OCI-LY7 (cell line): Measurements from ENCODE around the gene EGFLAM. TPM values are rescaled to one million over a fixed set of nuclear protein-coding genes. Genes with fewer than 3 reads are reported as not detected.

ENCODE experiments used
- BruUV-seq: library from RNA; stranded (reverse); fragments of 400-500 nt; replicated peaks from 2 replicates; lab custom pipeline; 2021; lab: Mats Ljungman, UMichigan
- CTCF ChIA-PET: fragments of 300-600 bp; sonication (Branson Sonifier 250); formaldehyde crosslinking; loops from one replicate; lab custom pipeline; 2022; ENCODE audit warnings: antibody characterized with exemption; ENCODE audit not compliant: unreplicated experiment; lab: Charles Lee
- POLR2A ChIA-PET: fragments of 300-600 bp; sonication (Branson Sonifier 250); formaldehyde crosslinking; loops from one replicate; lab custom pipeline; 2022; ENCODE audit warnings: antibody characterized with exemption; lab: Charles Lee
- DNase-seq: peaks from one replicate; pipeline ENCODE4 v3.0.0-alpha.2; 2015; ENCODE audit warnings: low spot score
- H2AFZ ChIP-seq: fragments of 200-600 bp; sonication (generic), shearing (Covaris generic); 2 replicates; pipeline ENCODE4 v1.6.1; 2014; ENCODE audit warnings: mild to moderate bottlenecking, antibody characterized with exemption, low read length, moderate library complexity
- H3K27ac ChIP-seq: fragments of 200-600 bp; sonication (generic); 2 replicates; pipeline ENCODE4 v1.5.1; 2014; ENCODE audit warnings: mixed run types, low read depth, mild to moderate bottlenecking, moderate library complexity, low read length, inconsistent platforms; ENCODE audit not compliant: poor library complexity, severe bottlenecking
- H3K36me3 ChIP-seq: fragments of 200-600 bp; sonication (generic); 2 replicates; pipeline ENCODE4 v1.6.1; 2014; ENCODE audit warnings: mild to moderate bottlenecking, antibody characterized with exemption, low read length, moderate library complexity, mixed read lengths; ENCODE audit not compliant: insufficient read depth
- H3K4me1 ChIP-seq: fragments of 200-600 bp; sonication (generic); 2 replicates; pipeline ENCODE4 v1.5.1; 2014; ENCODE audit warnings: mild to moderate bottlenecking, low read length; ENCODE audit not compliant: insufficient read depth, poor library complexity, severe bottlenecking
- H3K4me2 ChIP-seq: fragments of 200-600 bp; sonication (generic); 2 replicates; pipeline ENCODE4 v1.6.1; 2014; ENCODE audit warnings: mild to moderate bottlenecking, low read length
- H3K4me3 ChIP-seq: fragments of 200-600 bp; sonication (generic); 2 replicates; pipeline ENCODE4 v1.5.1; 2014; ENCODE audit warnings: mild to moderate bottlenecking, low read depth, low read length; ENCODE audit not compliant: poor library complexity, severe bottlenecking
- H3K79me2 ChIP-seq: fragments of 200-600 bp; sonication (generic); 2 replicates; pipeline ENCODE4 v1.6.1; 2016; ENCODE audit warnings: low read depth, mild to moderate bottlenecking, low read length, moderate library complexity, mixed read lengths; ENCODE audit not compliant: insufficient read depth
- H3K9me2 ChIP-seq: fragments of 200-600 bp; sonication (generic); 2 replicates; pipeline ENCODE4 v1.6.1; 2016; ENCODE audit warnings: mild to moderate bottlenecking, low read length, mixed read lengths; ENCODE audit not compliant: insufficient read depth
- H3K9me3 ChIP-seq: fragments of 200-600 bp; sonication (generic); 2 replicates; pipeline ENCODE4 v1.6.1; 2014; ENCODE audit warnings: mild to moderate bottlenecking, mixed run types, low read length, mixed read lengths
- H4K20me1 ChIP-seq: fragments of 200-600 bp; sonication (generic); 2 replicates; pipeline ENCODE4 v1.6.1; 2014; ENCODE audit warnings: mild to moderate bottlenecking, antibody characterized with exemption, low read length, moderate library complexity, mixed read lengths; ENCODE audit not compliant: insufficient read depth
- CTCF ChIP-seq: fragments of 200-600 bp; sonication (generic); conservative IDR thresholded peaks from 2 replicates; pipeline ENCODE4 v1.5.1; 2014; ENCODE audit warnings: mild to moderate bottlenecking, antibody characterized with exemption, low read length, moderate library complexity, mixed read lengths
- EZH2phosphoT487 ChIP-seq: fragments of 200-600 bp; sonication (generic); IDR thresholded peaks from 2 replicates; pipeline ENCODE4 v1.6.1; 2018; ENCODE audit warnings: low read depth, borderline replicate concordance, mild to moderate bottlenecking, mixed run types, antibody characterized with exemption, low read length, moderate library complexity, mixed read lengths
- intact Hi-C: fragments of 100-400 bp; cut with micrococcal nuclease; formaldehyde crosslinking; loops from one replicate; pipeline ENCODE4 v1.10.0; 2022; ENCODE audit not compliant: unreplicated experiment
- total RNA-seq, 2 experiments: library from RNA; depleted of rRNA in 1 of 2; stranded (reverse); fragments of >200 nt in 1 of 2; shearing (Covaris generic) in 1 of 2; gene quantifications; 2 replicates each; pipeline ENCODE4 v1.2.3, GENCODE V29; 2014 to 2022

Gene EGFLAM
- total RNA-seq, 2 experiments from 2014 or later = not detected

- no TSS peak for BruUV-seq
- TF ChIP-seq EZH2phosphoT487 = no peak
- TF ChIP-seq CTCF = no peak
- Histone ChIP-seq H2AFZ (no peak overlapping the region), H3K27ac (no peak overlapping the region), H3K4me2 (no peak overlapping the region), H3K9me2 (no peaks in the 10 kb centered on the region), H3K4me3 (no peak overlapping the region), H3K4me1 (no peaks in the 10 kb centered on the region), H3K9me3 (no peaks in the 10 kb centered on the region), H3K79me2 (no peaks in the 10 kb centered on the region), H3K36me3 (no peaks in the 10 kb centered on the region), H4K20me1 (no peaks in the 10 kb centered on the region)
- ChIA-PET POLR2A (no interaction called here), CTCF (no interaction called here)
- no peak for DNase-seq
- intact Hi-C loops = no loop called here
Measured at GRCh38 chr5:38338455-38338854, 80.1 kb downstream of the EGFLAM start.

GRCh38 chr5:38339446-38339845 is 81.1 kb downstream of the EGFLAM start:
- POLR2A ChIA-PET = no interaction called here
- no peak for TF ChIP-seq CTCF
- TF ChIP-seq EZH2phosphoT487 = no peak
- no TSS peak for BruUV-seq
- Histone ChIP-seq H3K79me2 (no peaks in the 10 kb centered on the region), H3K4me2 (no peak overlapping the region), H3K27ac (no peak overlapping the region), H2AFZ (no peak overlapping the region), H4K20me1 (no peaks in the 10 kb centered on the region), H3K9me3 (no peaks in the 10 kb centered on the region), H3K9me2 (no peaks in the 10 kb centered on the region), H3K4me3 (no peak overlapping the region), H3K36me3 (no peaks in the 10 kb centered on the region), H3K4me1 (no peaks in the 10 kb centered on the region)
- CTCF ChIA-PET = no interaction called here
- no peak for DNase-seq
- intact Hi-C loops = no loop called here

GRCh38 chr5:38341056-38341455 is 82.7 kb downstream of the EGFLAM start:
- H3K4me1 ChIP-seq = no peaks in the 10 kb centered on the region
- DNase-seq = no peak
- H3K4me2 ChIP-seq = no peak overlapping the region
- no peak overlapping the region for H3K27ac ChIP-seq
- no peaks in the 10 kb centered on the region for H3K79me2 ChIP-seq
- CTCF ChIA-PET = no interaction called here
- POLR2A ChIA-PET = interaction anchor here (0.6 kb wide), 1 partner anchor 999 kb away, joined by 4 read pairs; no protein-coding TSS in a partner anchor
- intact Hi-C loops = no loop called here
- H3K4me3 ChIP-seq = no peak overlapping the region
- no peak for TF ChIP-seq EZH2phosphoT487
- no peak for TF ChIP-seq CTCF
- H3K36me3 ChIP-seq = no peaks in the 10 kb centered on the region
- no peaks in the 10 kb centered on the region for H3K9me3 ChIP-seq
- H2AFZ ChIP-seq = no peak overlapping the region
- H4K20me1 ChIP-seq = no peaks in the 10 kb centered on the region
- H3K9me2 ChIP-seq = no peaks in the 10 kb centered on the region
- BruUV-seq = no TSS peak
